GM12878 (cell line): Measurements from ENCODE around the gene ASTN1. TPM values are rescaled to one million over a fixed set of nuclear protein-coding genes. Genes with fewer than 3 reads are reported as not detected.

ENCODE experiments used
- ATAC-seq: fragments of 200-7000 bp; cut with Tn5 transposase; 3 replicates; pipeline ENCODE4 v1.9.1; 2020; ENCODE audit warnings: mild to moderate bottlenecking, moderate library complexity
- BruUV-seq: library from RNA; stranded (reverse); fragments of 400-500 nt; replicated peaks from 2 replicates; lab custom pipeline; 2021; lab: Mats Ljungman, UMichigan
- CTCF ChIA-PET: fragments of 300-600 bp; sonication (Branson Sonifier 250); formaldehyde crosslinking; extraction: SDS; loops from one replicate; lab custom pipeline; 2021; ENCODE audit warnings: inconsistent platforms; lab: Yijun Ruan, JAX
- POLR2A ChIA-PET: fragments of 350-600 bp; formaldehyde crosslinking; extraction: SDS; loops from one replicate; lab custom pipeline; 2021; ENCODE audit warnings: inconsistent platforms; lab: Charles Lee
- RAD21 ChIA-PET: fragments of 300-600 bp; sonication (Branson Sonifier 250); formaldehyde crosslinking; loops from one replicate; lab custom pipeline; 2023; ENCODE audit warnings: antibody characterized with exemption; ENCODE audit not compliant: unreplicated experiment; lab: Charles Lee
- SMC1A ChIA-PET: fragments of 300-600 bp; sonication (Branson Sonifier 250); formaldehyde crosslinking; loops from one replicate; lab custom pipeline; 2023; ENCODE audit not compliant: unreplicated experiment, uncharacterized antibody; lab: Charles Lee
- DNase-seq: peaks from one replicate; pipeline ENCODE4 v3.0.0-alpha.2; 2011; ENCODE audit warnings: low read depth, low spot score
- FAIRE-seq: peaks from 3 replicates; lab custom pipeline; 2011; peaks lifted over from hg19 to GRCh38; lab: Jason Lieb, UNC
- H2AFZ ChIP-seq: 2 replicates; pipeline ENCODE4 v1.6.0; 2011; ENCODE audit warnings: low read depth, low read length, control low read depth; ENCODE audit not compliant: control insufficient read depth
- H3K27ac ChIP-seq: 2 replicates; pipeline ENCODE4 v1.5.1; 2011; ENCODE audit warnings: control low read depth; ENCODE audit not compliant: control insufficient read depth, insufficient read depth
- H3K27me3 ChIP-seq, 2 experiments: replicated peaks in 1 of 2; 2 replicates each; pipeline versions ENCODE4 v1.6.0 to v1.6.1; 2011; ENCODE audit warnings: low read length in 1 of 2; ENCODE audit not compliant: control insufficient read depth in 2 of 2, insufficient read depth in 2 of 2
- H3K36me3 ChIP-seq, 2 experiments: 2 replicates each; pipeline ENCODE4 v1.5.1; 2011; ENCODE audit warnings: low read length in 1 of 2; ENCODE audit not compliant: control insufficient read depth in 2 of 2, insufficient read depth in 2 of 2
- H3K4me1 ChIP-seq: 2 replicates; pipeline ENCODE4 v1.6.1; 2011; ENCODE audit warnings: mild to moderate bottlenecking, low read length, moderate library complexity, mixed read lengths; ENCODE audit not compliant: control insufficient read depth, insufficient read depth
- H3K4me2 ChIP-seq: 2 replicates; pipeline ENCODE4 v1.6.0; 2011; ENCODE audit warnings: control low read depth; ENCODE audit not compliant: control insufficient read depth, insufficient read depth
- H3K4me3 ChIP-seq: fragments of 200-600 bp; sonication (generic); 2 replicates; pipeline ENCODE4 v1.5.1; 2016
- H3K79me2 ChIP-seq: 2 replicates; pipeline ENCODE4 v1.6.0; 2011; ENCODE audit warnings: low read length; ENCODE audit not compliant: control insufficient read depth, insufficient read depth
- H3K9ac ChIP-seq: 2 replicates; pipeline ENCODE4 v1.8.0; 2011; ENCODE audit warnings: low read length, control low read depth, mixed read lengths; ENCODE audit not compliant: control insufficient read depth, insufficient read depth
- H3K9me3 ChIP-seq: replicated peaks from 3 replicates; pipeline ENCODE4 v1.5.1; 2011; ENCODE audit warnings: mild to moderate bottlenecking, low read length; ENCODE audit not compliant: control insufficient read depth, insufficient read depth
- H4K20me1 ChIP-seq: 2 replicates; pipeline ENCODE4 v1.6.0; 2011; ENCODE audit not compliant: control insufficient read depth, insufficient read depth
- CEBPZ ChIP-seq: fragments of 150-350 bp; IDR thresholded peaks from 2 replicates; pipeline ENCODE4 v1.6.1; 2016; ENCODE audit warnings: low read depth, low read length
- CHD2 ChIP-seq: IDR thresholded peaks from 2 replicates; pipeline ENCODE4 v1.6.1; 2011; ENCODE audit warnings: low read depth, low read length, improper control_type of control experiment, borderline replicate concordance
- HDGF ChIP-seq: fragments of 450-650 bp; IDR thresholded peaks from 2 replicates; pipeline ENCODE4 v1.6.1; 2016; ENCODE audit warnings: antibody characterized with exemption
- IRF3 ChIP-seq: fragments of 450-650 bp; IDR thresholded peaks from 2 replicates; pipeline ENCODE4 v1.6.1; 2014; ENCODE audit warnings: mild to moderate bottlenecking
- MLLT1 ChIP-seq: fragments of 450-650 bp; IDR thresholded peaks from 2 replicates; pipeline ENCODE4 v1.6.1; 2016; ENCODE audit warnings: mild to moderate bottlenecking
- MTA2 ChIP-seq: fragments of 450-650 bp; IDR thresholded peaks from 2 replicates; pipeline ENCODE4 v1.6.1; 2016; ENCODE audit warnings: low read depth, mild to moderate bottlenecking, moderate library complexity
- RELB ChIP-seq: fragments of 450-650 bp; IDR thresholded peaks from 2 replicates; pipeline ENCODE4 v1.6.1; 2017; ENCODE audit warnings: low read depth, mild to moderate bottlenecking, moderate library complexity
- ZNF217 ChIP-seq: fragments of 450-650 bp; IDR thresholded peaks from 2 replicates; pipeline ENCODE4 v1.6.1; 2017; ENCODE audit warnings: antibody characterized with exemption, mild to moderate bottlenecking
- WGBS: methylation state at CpG from one replicate; pipeline ENCODE4 v1.1.6; 2016; ENCODE audit warnings: low lambda C conversion rate; ENCODE audit not compliant: insufficient replicate concordance, insufficient coverage; ENCODE audit errors: missing lambda C conversion rate; 5-methylcytosine and 5-hydroxymethylcytosine counted together
- in situ Hi-C: fragments of 300-500 bp; cut with MboI; formaldehyde crosslinking; loops from 9 replicates; pipeline ENCODE4 v1.14.3; 2018; ENCODE audit warnings: mixed read lengths
- intact Hi-C: fragments of 100-400 bp; cut with micrococcal nuclease; formaldehyde crosslinking; loops from one replicate; pipeline ENCODE4 v1.14.2; 2022; ENCODE audit not compliant: unreplicated experiment
- polyA plus RNA-seq, 11 experiments: library from polyadenylated mRNA; depleted of rRNA in 4 of 11; unstranded in 6 of 11; stranded (reverse) in 5 of 11; fragments of >200 nt; fragmentation: Nextera tagmentation in 4 of 11; fragmentation: Illumina TruSeq in 1 of 11; extraction: Ambion mirVana in 4 of 11; extraction: Trizol in 1 of 11; gene quantifications; 1 replicate in 1 of 11; 2 replicates in 10 of 11; pipeline versions ENCODE4 v1.2.1 to v1.2.3, GENCODE V29; 2011 to 2016; ENCODE audit warnings: inconsistent platforms in 2 of 11, missing spikeins in 2 of 11, low read depth in 1 of 11
- total RNA-seq, 4 experiments: library from RNA; depleted of rRNA in 3 of 4; stranded (reverse); fragments of >200 nt in 3 of 4; fragmentation: Illumina TruSeq in 1 of 4; extraction: Trizol in 1 of 4; gene quantifications; 2 replicates each; pipeline versions ENCODE4 v1.2.1 to v1.2.3, GENCODE V29; 2013 to 2021

The ASTN1 gene
- total and polyA plus RNA-seq, 10 of the 15 experiments (the other 5 are each of a cell fraction or from before 2014, with no cell fraction given): 0.04 TPM; not detected in 9

GRCh38 chr1:177133977-177134538 is 30.5 kb downstream of the ASTN1 start (continued):
- TF ChIP-seq MLLT1: no peak
- TF ChIP-seq HDGF: no peak

- TF ChIP-seq ZNF217: no peak
- ChIA-PET POLR2A (no interaction called here), SMC1A (no interaction called here)
Measured at GRCh38 chr1:177132141-177132540, 32.4 kb downstream of the ASTN1 start.

GRCh38 chr1:177131723-177132122 is 32.8 kb downstream of the ASTN1 start:
- SMC1A ChIA-PET: no interaction called here
- Histone ChIP-seq H2AFZ (no peak overlapping the region), H3K4me2 (no peak overlapping the region), H3K27me3 (no peaks in the 10 kb centered on the region), H3K9ac (no peak overlapping the region), H3K4me1 (no peaks in the 10 kb centered on the region), H3K9me3 (no peaks in the 10 kb centered on the region), H4K20me1 (no peaks in the 10 kb centered on the region), H3K36me3 (no peaks in the 10 kb centered on the region), H3K79me2 (no peaks in the 10 kb centered on the region), H3K27ac (no peak overlapping the region), H3K4me3 (no peak overlapping the region)
- no TSS peak for BruUV-seq
- WGBS: 12% methylated on average over 4 of the region's 4 CpGs
- FAIRE-seq: no peak
- ATAC-seq: no peak
- RAD21 ChIA-PET: no interaction called here
- CTCF ChIA-PET: no interaction called here
- intact Hi-C loops (no loop called here), in situ Hi-C loops (no loop called here)
- POLR2A ChIA-PET: no interaction called here
- DNase-seq: no peak
- TF ChIP-seq MTA2: no peak
- TF ChIP-seq RELB: no peak
- TF ChIP-seq CEBPZ: no peak
- TF ChIP-seq IRF3: no peak
- no peak for TF ChIP-seq CHD2

More at GRCh38 chr1:177132141-177132540, 32.4 kb downstream of the ASTN1 start:
- Histone ChIP-seq H3K27me3 (no peaks in the 10 kb centered on the region), H3K4me2 (no peak overlapping the region), H2AFZ (no peak overlapping the region), H3K36me3 (no peaks in the 10 kb centered on the region), H3K9me3 (no peaks in the 10 kb centered on the region), H3K27ac (no peak overlapping the region), H3K4me3 (no peak overlapping the region), H3K9ac (no peak overlapping the region), H4K20me1 (no peaks in the 10 kb centered on the region), H3K79me2 (no peaks in the 10 kb centered on the region), H3K4me1 (no peaks in the 10 kb centered on the region)
- ATAC-seq (no peak), DNase-seq (no peak), FAIRE-seq (no peak)
- intact Hi-C loops (no loop called here), in situ Hi-C loops (no loop called here)
- ChIA-PET RAD21 (no interaction called here), CTCF (no interaction called here)
- 0% methylated on average over 2 of the region's 2 CpGs for WGBS
- no TSS peak for BruUV-seq
